ENCODE measurements around the gene MESP1.

MESP1 gene

GRCh38 chr15:89740137-89740536 is 10.9 kb downstream of the MESP1 start:
- DNase-seq (ENCODE audit: low read depth), result no peak
- no peak overlapping the region for H3K4me3 ChIP-seq (ENCODE audit: low read depth, low read length)

- H3K4me3 ChIP-seq (ENCODE audit: low read depth, low read length), result no peak overlapping the region
- no peak for DNase-seq (ENCODE audit: low read depth)
Measured at GRCh38 chr15:89735773-89736172, 15.3 kb downstream of the MESP1 start.

- no peak for DNase-seq (ENCODE audit: low read depth)
- no peak overlapping the region for H3K4me3 ChIP-seq (ENCODE audit: low read depth, low read length)
Measured at GRCh38 chr15:89732451-89733172, 18.4 kb downstream of the MESP1 start.

GRCh38 chr15:89731275-89731674 is 19.8 kb downstream of the MESP1 start:
- H3K4me3 ChIP-seq (ENCODE audit: low read depth, low read length), result no peak overlapping the region
- no peak for DNase-seq (ENCODE audit: low read depth)

- DNase-seq (ENCODE audit: low read depth), result peak; percentile 76
Measured at GRCh38 chr15:89728254-89728653, 22.8 kb downstream of the MESP1 start.

GRCh38 chr15:89725064-89725463 is 26.0 kb downstream of the MESP1 start:
- no peak for DNase-seq (ENCODE audit: low read depth)
- H3K4me3 ChIP-seq (ENCODE audit: low read depth, low read length), result no peak overlapping the region

More at GRCh38 chr15:89728254-89728653, 22.8 kb downstream of the MESP1 start:
- H3K4me3 ChIP-seq (ENCODE audit: low read depth, low read length), result no peak overlapping the region

- no peak overlapping the region for H3K4me3 ChIP-seq (ENCODE audit: low read depth, low read length)
- DNase-seq (ENCODE audit: low read depth), result no peak
Measured at GRCh38 chr15:89724621-89725020, 26.4 kb downstream of the MESP1 start.

- no peak overlapping the region for H3K4me3 ChIP-seq (ENCODE audit: low read depth, low read length)
- no peak for DNase-seq (ENCODE audit: low read depth)
Measured at GRCh38 chr15:89723031-89723430, 28.0 kb downstream of the MESP1 start.

- DNase-seq (ENCODE audit: low read depth), result no peak
- no peak overlapping the region for H3K4me3 ChIP-seq (ENCODE audit: low read depth, low read length)
Measured at GRCh38 chr15:89714775-89715174, 36.3 kb downstream of the MESP1 start.

- no peak overlapping the region for H3K4me3 ChIP-seq (ENCODE audit: low read depth, low read length)
- DNase-seq (ENCODE audit: low read depth), result no peak
Measured at GRCh38 chr15:89707577-89707976, 43.5 kb downstream of the MESP1 start.

- no peak overlapping the region for H3K4me3 ChIP-seq (ENCODE audit: low read depth, low read length)
- DNase-seq (ENCODE audit: low read depth), result no peak
Measured at GRCh38 chr15:89704411-89704810, 46.6 kb downstream of the MESP1 start.

All from skeletal muscle cell (primary cell).